ENCODE measurements around the gene FITM1.

FITM1 gene

DNA sequence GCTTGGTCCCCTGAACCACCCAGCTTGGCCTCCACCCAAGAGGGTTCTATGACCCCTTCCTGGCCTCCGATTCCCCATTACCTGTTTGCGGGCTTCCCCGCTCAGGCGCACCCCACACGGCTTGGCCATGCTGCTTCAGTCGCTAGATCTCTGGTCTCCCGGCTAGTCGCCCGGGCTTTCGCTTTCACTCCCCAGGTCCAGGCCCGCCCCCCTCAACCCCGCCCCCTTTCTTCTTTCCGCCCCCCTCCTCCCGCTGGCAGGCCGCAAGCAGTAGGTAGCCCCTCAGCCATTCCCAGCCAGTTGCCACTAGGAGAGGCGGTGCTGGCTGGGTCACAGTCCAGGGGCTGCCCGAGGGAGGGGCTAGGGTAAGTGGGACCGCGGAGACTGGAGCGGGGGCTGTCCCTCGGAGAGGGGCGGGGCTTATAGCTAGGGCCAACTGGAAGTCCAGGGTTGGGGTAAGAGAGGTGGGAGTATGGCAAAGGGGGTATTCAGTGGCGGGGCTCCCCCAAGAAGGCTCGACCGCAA lies 16.1 kb downstream of the FITM1 start, which contains the start of gene PSME2:
Gene PSME2 (minus strand): TSS at position 158 of the 525 bp plus-strand sequence. CDS start 29 bp downstream, at position 129.
- peak within 1 kb of the TSS; percentile 72 for H3K27ac ChIP-seq (replicated peaks)

GRCh38 chr14:24146978-24147760 lies 16.7 kb downstream of the FITM1 start, which contains the start of gene RNF31:
RNF31 (plus strand) TSS chr14:24147498; CDS start chr14:24147699, 201 bp downstream.
- TF ChIP-seq GABPA (IDR thresholded peaks at IDR 0.05; ENCODE audit: low read depth) (peak; percentile 47; the same call in 1 of the 2 replicates), POLR2AphosphoS5 (IDR thresholded peaks at IDR 0.05; ENCODE audit: low read depth) (no peak; the same call in none of the 2 replicates)
- TF ChIP-seq, protein P1, sequence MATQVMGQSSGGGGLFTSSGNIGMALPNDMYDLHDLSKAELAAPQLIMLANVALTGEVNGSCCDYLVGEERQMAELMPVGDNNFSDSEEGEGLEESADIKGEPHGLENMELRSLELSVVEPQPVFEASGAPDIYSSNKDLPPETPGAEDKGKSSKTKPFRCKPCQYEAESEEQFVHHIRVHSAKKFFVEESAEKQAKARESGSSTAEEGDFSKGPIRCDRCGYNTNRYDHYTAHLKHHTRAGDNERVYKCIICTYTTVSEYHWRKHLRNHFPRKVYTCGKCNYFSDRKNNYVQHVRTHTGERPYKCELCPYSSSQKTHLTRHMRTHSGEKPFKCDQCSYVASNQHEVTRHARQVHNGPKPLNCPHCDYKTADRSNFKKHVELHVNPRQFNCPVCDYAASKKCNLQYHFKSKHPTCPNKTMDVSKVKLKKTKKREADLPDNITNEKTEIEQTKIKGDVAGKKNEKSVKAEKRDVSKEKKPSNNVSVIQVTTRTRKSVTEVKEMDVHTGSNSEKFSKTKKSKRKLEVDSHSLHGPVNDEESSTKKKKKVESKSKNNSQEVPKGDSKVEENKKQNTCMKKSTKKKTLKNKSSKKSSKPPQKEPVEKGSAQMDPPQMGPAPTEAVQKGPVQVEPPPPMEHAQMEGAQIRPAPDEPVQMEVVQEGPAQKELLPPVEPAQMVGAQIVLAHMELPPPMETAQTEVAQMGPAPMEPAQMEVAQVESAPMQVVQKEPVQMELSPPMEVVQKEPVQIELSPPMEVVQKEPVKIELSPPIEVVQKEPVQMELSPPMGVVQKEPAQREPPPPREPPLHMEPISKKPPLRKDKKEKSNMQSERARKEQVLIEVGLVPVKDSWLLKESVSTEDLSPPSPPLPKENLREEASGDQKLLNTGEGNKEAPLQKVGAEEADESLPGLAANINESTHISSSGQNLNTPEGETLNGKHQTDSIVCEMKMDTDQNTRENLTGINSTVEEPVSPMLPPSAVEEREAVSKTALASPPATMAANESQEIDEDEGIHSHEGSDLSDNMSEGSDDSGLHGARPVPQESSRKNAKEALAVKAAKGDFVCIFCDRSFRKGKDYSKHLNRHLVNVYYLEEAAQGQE (IDR thresholded peaks at IDR 0.05; ENCODE audit: insufficient replicate concordance, low read depth), result peak; percentile 10
- peak within 1 kb of the TSS; percentile 72 for H3K27ac ChIP-seq (replicated peaks)
- no peaks in the 10 kb centered on the region for H3K27me3 ChIP-seq (ENCODE audit: insufficient read depth, poor library complexity, severe bottlenecking)
- peak within 1 kb of the TSS; percentile 96 for H3K4me3 ChIP-seq (replicated peaks; ENCODE audit: insufficient read depth, low read length)
- DNase-seq (ENCODE audit: low read depth in 1 of 2, low spot score in 1 of 2), result peak; percentile 97 to 99

More for the DNA sequence above, 16.1 kb downstream of the FITM1 start, which contains the start of gene PSME2:
- no peaks in the 10 kb centered on the region for H3K27me3 ChIP-seq (ENCODE audit: insufficient read depth, poor library complexity, severe bottlenecking)
- H3K4me3 ChIP-seq (replicated peaks; ENCODE audit: insufficient read depth, low read length), result peak within 1 kb of the TSS; percentile 96
- peak; percentile 90 to 93 for DNase-seq (ENCODE audit: low read depth in 1 of 2, low spot score in 1 of 2)
- peak; percentile 26; the same call in 1 of the 2 replicates for TF ChIP-seq POLR2AphosphoS5 (IDR thresholded peaks at IDR 0.05; ENCODE audit: low read depth)
- TF ChIP-seq, protein P2, sequence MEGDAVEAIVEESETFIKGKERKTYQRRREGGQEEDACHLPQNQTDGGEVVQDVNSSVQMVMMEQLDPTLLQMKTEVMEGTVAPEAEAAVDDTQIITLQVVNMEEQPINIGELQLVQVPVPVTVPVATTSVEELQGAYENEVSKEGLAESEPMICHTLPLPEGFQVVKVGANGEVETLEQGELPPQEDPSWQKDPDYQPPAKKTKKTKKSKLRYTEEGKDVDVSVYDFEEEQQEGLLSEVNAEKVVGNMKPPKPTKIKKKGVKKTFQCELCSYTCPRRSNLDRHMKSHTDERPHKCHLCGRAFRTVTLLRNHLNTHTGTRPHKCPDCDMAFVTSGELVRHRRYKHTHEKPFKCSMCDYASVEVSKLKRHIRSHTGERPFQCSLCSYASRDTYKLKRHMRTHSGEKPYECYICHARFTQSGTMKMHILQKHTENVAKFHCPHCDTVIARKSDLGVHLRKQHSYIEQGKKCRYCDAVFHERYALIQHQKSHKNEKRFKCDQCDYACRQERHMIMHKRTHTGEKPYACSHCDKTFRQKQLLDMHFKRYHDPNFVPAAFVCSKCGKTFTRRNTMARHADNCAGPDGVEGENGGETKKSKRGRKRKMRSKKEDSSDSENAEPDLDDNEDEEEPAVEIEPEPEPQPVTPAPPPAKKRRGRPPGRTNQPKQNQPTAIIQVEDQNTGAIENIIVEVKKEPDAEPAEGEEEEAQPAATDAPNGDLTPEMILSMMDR (IDR thresholded peaks at IDR 0.05; ENCODE audit: insufficient read depth, low read length), result no peak

DNA sequence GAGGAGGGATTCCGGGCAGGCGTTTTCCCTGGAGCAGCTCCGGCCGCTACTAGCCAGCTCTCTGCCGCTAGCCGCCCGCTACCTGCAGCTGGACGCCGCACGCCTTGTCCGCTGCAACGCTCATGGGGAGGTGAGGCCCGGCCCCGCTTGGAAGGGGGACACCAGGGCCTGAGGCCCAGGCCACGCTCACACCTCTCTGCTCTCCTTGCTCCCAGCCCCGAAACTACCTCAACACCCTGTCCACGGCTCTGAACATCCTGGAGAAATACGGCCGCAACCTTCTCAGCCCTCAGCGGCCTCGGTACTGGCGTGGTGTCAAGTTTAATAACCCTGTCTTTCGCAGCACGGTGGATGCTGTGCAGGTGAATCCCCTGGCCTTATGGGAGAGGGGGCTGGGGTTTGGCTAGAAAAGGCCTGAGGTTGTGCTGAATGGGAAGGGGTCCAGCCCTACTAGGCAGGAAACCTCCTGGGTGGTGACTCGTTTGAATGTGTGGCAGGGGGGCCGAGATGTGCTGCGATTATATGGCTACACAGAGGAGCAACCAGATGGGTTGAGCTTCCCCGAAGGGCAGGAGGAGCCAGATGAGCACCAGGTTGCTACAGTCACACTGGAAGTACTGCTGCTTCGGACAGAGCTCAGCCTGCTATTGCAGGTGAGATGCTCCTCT lies 17.4 kb downstream of the FITM1 start:
- no peak for DNase-seq (ENCODE audit: low read depth in 1 of 2, low spot score in 1 of 2)
- Histone ChIP-seq H3K27ac (replicated peaks) (peak overlapping the region; percentile 59), H3K27me3 (ENCODE audit: insufficient read depth, poor library complexity, severe bottlenecking) (no peaks in the 10 kb centered on the region), H3K4me3 (replicated peaks; ENCODE audit: insufficient read depth, low read length) (peak overlapping the region; percentile 96)
- TF ChIP-seq GABPA (IDR thresholded peaks at IDR 0.05; ENCODE audit: low read depth), result no peak
- TF ChIP-seq, protein P2 (IDR thresholded peaks at IDR 0.05; ENCODE audit: insufficient read depth, low read length), result no peak

GRCh38 chr14:24149302-24149969 lies 19.0 kb downstream of the FITM1 start:
- Histone ChIP-seq H3K27me3 (ENCODE audit: insufficient read depth, poor library complexity, severe bottlenecking) (no peaks in the 10 kb centered on the region), H3K27ac (replicated peaks) (no peak overlapping the region), H3K4me3 (replicated peaks; ENCODE audit: insufficient read depth, low read length) (no peak overlapping the region)
- TF ChIP-seq, protein P2 (IDR thresholded peaks at IDR 0.05; ENCODE audit: insufficient read depth, low read length), result no peak
- TF ChIP-seq, protein P1 (IDR thresholded peaks at IDR 0.05; ENCODE audit: insufficient replicate concordance, low read depth), result no peak
- TF ChIP-seq SPI1 (IDR thresholded peaks at IDR 0.05; ENCODE audit: borderline replicate concordance, low read depth) (no peak), POLR2AphosphoS5 (IDR thresholded peaks at IDR 0.05; ENCODE audit: low read depth) (no peak), GABPA (IDR thresholded peaks at IDR 0.05; ENCODE audit: low read depth) (no peak)
- no peak for DNase-seq (ENCODE audit: low read depth in 1 of 2, low spot score in 1 of 2)
